ENCODE measurements around the gene LRP2BP. TPM values are rescaled to one million over a fixed set of nuclear protein-coding genes. Genes with fewer than 3 reads are reported as not detected.

The LRP2BP gene
- total RNA-seq, 1 experiment from 2014 or later: 0.33 TPM

DNA sequence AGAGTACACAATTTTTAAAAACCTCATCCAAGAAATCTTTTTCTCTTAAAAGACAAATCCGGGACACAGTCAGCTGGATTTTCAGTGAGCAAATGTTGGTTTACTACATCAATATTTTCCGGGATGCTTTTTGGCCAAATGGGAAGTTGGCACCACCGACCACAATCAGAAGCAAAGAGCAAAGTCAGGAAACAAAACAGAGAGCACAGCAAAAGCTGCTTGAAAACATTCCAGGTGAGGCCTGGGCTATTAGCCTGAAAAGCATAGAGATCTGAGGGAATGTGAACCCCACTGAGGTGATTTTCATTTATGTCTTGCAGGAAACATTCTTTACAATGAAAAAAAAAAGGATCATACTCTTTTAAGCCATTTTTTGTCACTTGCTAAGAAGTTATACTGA is 33.9 kb downstream of the LRP2BP start:
- Histone ChIP-seq H3K4me3 (ENCODE audit: low read depth in 2 of 2, low read length in 2 of 2) (no peak overlapping the region), H3K4me1 (ENCODE audit: control insufficient read depth, insufficient read depth, low read length) (no peaks in the 10 kb centered on the region), H3K27me3 (ENCODE audit: control insufficient read depth, insufficient read depth, low read length) (no peaks in the 10 kb centered on the region), H3K27ac (ENCODE audit: low read length) (no peak overlapping the region), H3K36me3 (ENCODE audit: control insufficient read depth, insufficient read depth, low read length) (no peaks in the 10 kb centered on the region), H3K9me3 (ENCODE audit: control insufficient read depth, insufficient read depth, low read depth, low read length) (no peaks in the 10 kb centered on the region)
- ChIA-PET CTCF (no interaction called here), POLR2A (no interaction called here)
- TF ChIP-seq SIN3A (IDR thresholded peaks at IDR 0.05; ENCODE audit: borderline replicate concordance, insufficient read depth, low read depth, low read length) (no peak), POLR2AphosphoS5 (IDR thresholded peaks at IDR 0.05; ENCODE audit: low read depth, low read length) (no peak), TCF7L2 (IDR thresholded peaks at IDR 0.05; ENCODE audit: low read depth, low read length) (no peak)
- TF ChIP-seq, protein P1, sequence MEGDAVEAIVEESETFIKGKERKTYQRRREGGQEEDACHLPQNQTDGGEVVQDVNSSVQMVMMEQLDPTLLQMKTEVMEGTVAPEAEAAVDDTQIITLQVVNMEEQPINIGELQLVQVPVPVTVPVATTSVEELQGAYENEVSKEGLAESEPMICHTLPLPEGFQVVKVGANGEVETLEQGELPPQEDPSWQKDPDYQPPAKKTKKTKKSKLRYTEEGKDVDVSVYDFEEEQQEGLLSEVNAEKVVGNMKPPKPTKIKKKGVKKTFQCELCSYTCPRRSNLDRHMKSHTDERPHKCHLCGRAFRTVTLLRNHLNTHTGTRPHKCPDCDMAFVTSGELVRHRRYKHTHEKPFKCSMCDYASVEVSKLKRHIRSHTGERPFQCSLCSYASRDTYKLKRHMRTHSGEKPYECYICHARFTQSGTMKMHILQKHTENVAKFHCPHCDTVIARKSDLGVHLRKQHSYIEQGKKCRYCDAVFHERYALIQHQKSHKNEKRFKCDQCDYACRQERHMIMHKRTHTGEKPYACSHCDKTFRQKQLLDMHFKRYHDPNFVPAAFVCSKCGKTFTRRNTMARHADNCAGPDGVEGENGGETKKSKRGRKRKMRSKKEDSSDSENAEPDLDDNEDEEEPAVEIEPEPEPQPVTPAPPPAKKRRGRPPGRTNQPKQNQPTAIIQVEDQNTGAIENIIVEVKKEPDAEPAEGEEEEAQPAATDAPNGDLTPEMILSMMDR (IDR thresholded peaks at IDR 0.05): no peak
- TF ChIP-seq, protein P2, sequence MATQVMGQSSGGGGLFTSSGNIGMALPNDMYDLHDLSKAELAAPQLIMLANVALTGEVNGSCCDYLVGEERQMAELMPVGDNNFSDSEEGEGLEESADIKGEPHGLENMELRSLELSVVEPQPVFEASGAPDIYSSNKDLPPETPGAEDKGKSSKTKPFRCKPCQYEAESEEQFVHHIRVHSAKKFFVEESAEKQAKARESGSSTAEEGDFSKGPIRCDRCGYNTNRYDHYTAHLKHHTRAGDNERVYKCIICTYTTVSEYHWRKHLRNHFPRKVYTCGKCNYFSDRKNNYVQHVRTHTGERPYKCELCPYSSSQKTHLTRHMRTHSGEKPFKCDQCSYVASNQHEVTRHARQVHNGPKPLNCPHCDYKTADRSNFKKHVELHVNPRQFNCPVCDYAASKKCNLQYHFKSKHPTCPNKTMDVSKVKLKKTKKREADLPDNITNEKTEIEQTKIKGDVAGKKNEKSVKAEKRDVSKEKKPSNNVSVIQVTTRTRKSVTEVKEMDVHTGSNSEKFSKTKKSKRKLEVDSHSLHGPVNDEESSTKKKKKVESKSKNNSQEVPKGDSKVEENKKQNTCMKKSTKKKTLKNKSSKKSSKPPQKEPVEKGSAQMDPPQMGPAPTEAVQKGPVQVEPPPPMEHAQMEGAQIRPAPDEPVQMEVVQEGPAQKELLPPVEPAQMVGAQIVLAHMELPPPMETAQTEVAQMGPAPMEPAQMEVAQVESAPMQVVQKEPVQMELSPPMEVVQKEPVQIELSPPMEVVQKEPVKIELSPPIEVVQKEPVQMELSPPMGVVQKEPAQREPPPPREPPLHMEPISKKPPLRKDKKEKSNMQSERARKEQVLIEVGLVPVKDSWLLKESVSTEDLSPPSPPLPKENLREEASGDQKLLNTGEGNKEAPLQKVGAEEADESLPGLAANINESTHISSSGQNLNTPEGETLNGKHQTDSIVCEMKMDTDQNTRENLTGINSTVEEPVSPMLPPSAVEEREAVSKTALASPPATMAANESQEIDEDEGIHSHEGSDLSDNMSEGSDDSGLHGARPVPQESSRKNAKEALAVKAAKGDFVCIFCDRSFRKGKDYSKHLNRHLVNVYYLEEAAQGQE (IDR thresholded peaks at IDR 0.05; ENCODE audit: insufficient read depth in 1 of 2, low read depth in 2 of 2, low read length in 1 of 2): no peak
- DNase-seq (ENCODE audit: low read depth, low spot score) (no peak), ATAC-seq (no peak)
- in situ Hi-C loops (cut with HindIII; ENCODE audit: low pct_unique_long_range_greater_than_20kb, low sequenced_read_pairs) (no loop called here), intact Hi-C loops (cut with micrococcal nuclease; ENCODE audit: unreplicated experiment) (no loop called here)
- BruUV-seq (replicated peaks): no TSS peak

DNA sequence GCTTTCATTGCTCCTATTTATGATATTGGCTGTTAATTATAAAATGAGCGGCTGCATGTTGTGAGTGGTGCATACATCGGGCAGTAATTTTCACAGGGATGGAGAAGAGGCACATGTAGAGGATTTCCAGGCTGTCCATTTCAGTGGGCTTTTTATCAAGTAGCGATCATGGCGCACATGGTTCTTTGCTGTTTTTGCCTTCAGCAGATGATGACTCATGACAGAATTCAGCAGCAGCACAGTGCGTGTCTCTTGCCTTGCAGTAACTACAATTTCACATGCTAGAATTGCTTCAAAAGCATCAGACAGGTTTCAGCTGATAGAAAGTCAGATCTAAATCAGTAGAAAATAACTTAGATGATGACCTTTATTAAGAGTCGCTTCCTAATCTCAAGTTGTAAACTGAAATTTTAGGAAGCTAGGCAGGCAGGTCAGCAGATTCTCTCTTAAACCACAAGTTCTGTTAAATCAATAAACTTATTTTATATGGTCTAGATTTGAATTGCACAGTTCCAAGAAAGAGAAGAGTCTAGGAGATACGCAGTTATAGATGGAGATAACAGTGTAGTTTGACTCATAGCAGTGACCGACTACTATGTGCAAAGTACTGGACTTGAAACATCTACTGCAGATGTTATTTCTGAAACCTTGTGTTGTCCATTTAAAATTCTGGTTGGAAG is 35.8 kb downstream of the LRP2BP start:
- in situ Hi-C loops (cut with HindIII; ENCODE audit: low pct_unique_long_range_greater_than_20kb, low sequenced_read_pairs) (no loop called here), intact Hi-C loops (cut with micrococcal nuclease; ENCODE audit: unreplicated experiment) (no loop called here)
- TF ChIP-seq TCF7L2 (IDR thresholded peaks at IDR 0.05; ENCODE audit: low read depth, low read length): no peak
- TF ChIP-seq, protein P2 (IDR thresholded peaks at IDR 0.05; ENCODE audit: insufficient read depth in 1 of 2, low read depth in 2 of 2, low read length in 1 of 2): no peak
- TF ChIP-seq POLR2AphosphoS5 (IDR thresholded peaks at IDR 0.05; ENCODE audit: low read depth, low read length): no peak
- no peak for TF ChIP-seq SIN3A (IDR thresholded peaks at IDR 0.05; ENCODE audit: borderline replicate concordance, insufficient read depth, low read depth, low read length)
- TF ChIP-seq, protein P1 (IDR thresholded peaks at IDR 0.05): no peak
- BruUV-seq (replicated peaks): no TSS peak
- DNase-seq (ENCODE audit: low read depth, low spot score): no peak
- Histone ChIP-seq H3K27me3 (ENCODE audit: control insufficient read depth, insufficient read depth, low read length) (no peaks in the 10 kb centered on the region), H3K9me3 (ENCODE audit: control insufficient read depth, insufficient read depth, low read depth, low read length) (no peaks in the 10 kb centered on the region), H3K27ac (ENCODE audit: low read length) (no peak overlapping the region), H3K36me3 (ENCODE audit: control insufficient read depth, insufficient read depth, low read length) (no peaks in the 10 kb centered on the region; the same call in 1 of the 2 replicates), H3K4me3 (ENCODE audit: low read depth in 2 of 2, low read length in 2 of 2) (no peak overlapping the region), H3K4me1 (ENCODE audit: control insufficient read depth, insufficient read depth, low read length) (no peaks in the 10 kb centered on the region)
- ChIA-PET POLR2A (no interaction called here), CTCF (no interaction called here)
- ATAC-seq: no peak

Data from Panc1 (cell line).